NT2/D1 (cell line): ENCODE data around the gene DLK1.

Source experiments
- YY1 ChIP-seq: IDR thresholded peaks from 2 replicates; pipeline ENCODE4 v1.6.1; 2011; ENCODE audit not compliant: insufficient read length, insufficient read depth
- ZNF274 ChIP-seq: IDR thresholded peaks from 2 replicates; pipeline ENCODE4 v1.6.1; 2011; ENCODE audit warnings: mild to moderate bottlenecking, low read depth, low read length

DNA sequence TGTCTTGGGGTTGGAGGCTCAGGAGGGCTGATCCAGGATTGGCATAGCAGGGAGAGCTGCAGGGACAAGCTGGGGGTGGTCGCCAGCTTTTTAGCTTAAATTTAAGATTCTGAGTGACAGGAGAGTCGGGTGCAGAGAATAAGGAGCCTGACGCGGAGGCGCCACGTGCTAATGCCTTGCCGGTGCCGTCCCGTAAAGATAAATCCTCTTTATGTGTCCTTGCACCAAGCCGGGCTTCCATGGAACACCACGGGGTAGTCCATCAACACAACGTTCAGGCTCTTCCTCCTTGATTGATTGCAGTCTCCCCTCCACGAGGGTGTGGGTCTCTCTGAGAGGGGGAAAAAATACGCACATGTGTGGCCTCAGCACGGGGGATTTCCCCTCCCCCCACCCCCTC, 3.9 kb downstream of the DLK1 start:
- TF ChIP-seq YY1 (no peak), ZNF274 (no peak)
